CD8-positive, alpha-beta memory T cell (primary cell): ENCODE measurements around the gene TRIP12. TPM values are rescaled to one million over a fixed set of nuclear protein-coding genes. Genes with fewer than 3 reads are reported as not detected.

ENCODE experiments used
- CTCF ChIA-PET: fragments of 350-600 bp; sonication (Branson Sonifier 250); formaldehyde crosslinking; loops from one replicate; lab custom pipeline; 2021; ENCODE audit warnings: antibody characterized with exemption; lab: Charles Lee
- POLR2A ChIA-PET: fragments of 350-600 bp; sonication (Branson Sonifier 250); formaldehyde crosslinking; loops from one replicate; lab custom pipeline; 2021; ENCODE audit warnings: antibody characterized with exemption; lab: Charles Lee
- DNase-seq, 5 donors: peaks; one replicate each; pipeline versions ENCODE4 v3.0.0 to v3.0.0-alpha.2; 2020 to 2022; ENCODE audit warnings: mixed read lengths in 1 of 5
- H3K27ac ChIP-seq: one replicate; pipeline ENCODE4 v1.7.0; 2013; ENCODE audit warnings: low read depth, mild to moderate bottlenecking, low read length, moderate library complexity
- H3K27me3 ChIP-seq: 2 replicates; pipeline ENCODE4 v1.7.0; 2013; ENCODE audit warnings: low read length, mild to moderate bottlenecking; ENCODE audit not compliant: insufficient read depth, poor library complexity, severe bottlenecking
- H3K36me3 ChIP-seq: 2 replicates; pipeline ENCODE4 v1.7.0; 2013; ENCODE audit warnings: mild to moderate bottlenecking, low read length, moderate library complexity; ENCODE audit not compliant: insufficient read depth
- H3K4me1 ChIP-seq: 2 replicates; pipeline ENCODE4 v1.7.0; 2013; ENCODE audit warnings: mild to moderate bottlenecking, low read length, moderate library complexity; ENCODE audit not compliant: insufficient read depth
- H3K4me3 ChIP-seq: 2 replicates; pipeline ENCODE4 v1.7.0; 2013; ENCODE audit warnings: mild to moderate bottlenecking, low read length
- H3K9me3 ChIP-seq: 2 replicates; pipeline ENCODE4 v1.7.0; 2013; ENCODE audit warnings: mild to moderate bottlenecking, low read length
- H3K27ac Mint-ChIP-seq, 8 donors: one replicate each; pipeline ENCODE4 v1.8.0; 2020 to 2021; ENCODE audit warnings: mixed read lengths in 8 of 8, mild to moderate bottlenecking in 6 of 8, inconsistent platforms in 3 of 8, moderate library complexity in 3 of 8
- H3K27me3 Mint-ChIP-seq, 2 donors: one replicate each; pipeline ENCODE4 v1.8.0; 2020 to 2021; ENCODE audit warnings: mixed read lengths in 2 of 2, mild to moderate bottlenecking in 1 of 2, moderate library complexity in 1 of 2
- H3K36me3 Mint-ChIP-seq, 3 donors: one replicate each; pipeline ENCODE4 v1.8.0; 2020 to 2021; ENCODE audit warnings: mixed read lengths in 3 of 3, inconsistent platforms in 1 of 3, mild to moderate bottlenecking in 1 of 3
- H3K4me1 Mint-ChIP-seq, 3 donors: one replicate each; pipeline ENCODE4 v1.8.0; 2020 to 2021; ENCODE audit warnings: mixed read lengths in 3 of 3, inconsistent platforms in 1 of 3, mild to moderate bottlenecking in 1 of 3
- H3K4me3 Mint-ChIP-seq, 7 donors: one replicate each; pipeline ENCODE4 v1.8.0; 2020 to 2021; ENCODE audit warnings: mixed read lengths in 7 of 7, mild to moderate bottlenecking in 6 of 7, moderate library complexity in 4 of 7, inconsistent platforms in 2 of 7
- H3K9me3 Mint-ChIP-seq, 5 donors: one replicate each; pipeline ENCODE4 v1.8.0; 2020 to 2022; ENCODE audit warnings: mixed read lengths in 5 of 5, mild to moderate bottlenecking in 3 of 5, moderate library complexity in 2 of 5, inconsistent platforms in 1 of 5
- polyA plus RNA-seq: library from polyadenylated mRNA; unstranded; fragments of 300-500 nt; fragmentation: Illumina TruSeq; gene quantifications from one replicate; pipeline ENCODE4 v1.2.3, GENCODE V29; 2021
- total RNA-seq, 2 experiments: library from RNA; stranded (reverse); gene quantifications; one replicate each; pipeline ENCODE4 v1.2.3, GENCODE V29; 2021

Gene TRIP12
- total and polyA plus RNA-seq, 3 experiments from 2014 or later, result 42.0 to 269 (median 263) TPM

DNA sequence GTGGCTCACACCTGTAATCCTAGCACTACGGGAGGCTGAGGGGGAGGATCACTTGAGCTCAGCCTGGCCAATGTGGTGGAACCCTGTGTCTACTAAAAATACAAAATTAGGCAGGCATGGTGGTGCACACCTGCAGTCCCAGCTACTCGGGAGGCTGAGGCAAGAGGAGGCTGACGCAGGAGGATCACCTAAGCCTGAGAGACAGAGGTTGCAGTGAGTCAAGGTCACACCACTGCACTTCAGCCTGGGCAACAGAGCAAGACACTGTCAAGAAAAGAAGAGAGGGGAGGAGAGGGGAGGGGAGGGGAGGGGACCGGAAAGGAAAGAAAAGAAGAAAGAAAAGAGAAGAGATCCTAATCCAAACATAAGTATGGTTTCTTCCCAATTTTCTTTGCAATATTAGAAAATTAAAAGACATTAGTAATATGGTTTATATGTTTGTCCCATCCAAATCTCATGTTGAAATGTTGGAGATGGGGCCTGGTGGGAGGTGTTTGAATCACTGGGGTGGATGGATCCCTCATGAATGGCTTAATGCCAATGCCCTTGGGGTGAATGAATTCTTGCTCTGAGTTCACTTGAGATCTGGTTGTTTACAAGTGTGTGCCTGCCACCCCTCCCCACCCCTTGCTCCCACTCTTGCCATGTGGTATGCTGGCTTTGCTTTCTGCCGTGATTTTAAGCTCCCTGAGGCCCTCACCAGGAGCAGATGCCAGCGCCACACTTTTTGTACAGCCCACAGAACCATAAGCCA, 50.7 kb downstream of the TRIP12 start:
- Mint-ChIP-seq H3K4me3 (peak overlapping the region in 1 of 7 donors; percentile 6), H3K27me3 (no peaks in the 10 kb centered on the region), H3K9me3 (no peaks in the 10 kb centered on the region), H3K27ac (peak overlapping the region in 2 of 8 donors; percentile 52 to 62), H3K4me1 (peaks cover 62 to 87% (median 78%) of the 10 kb centered on the region in 3 donors), H3K36me3 (peaks cover 5 to 62% (median 23%) of the 10 kb centered on the region in 3 donors)
- Histone ChIP-seq H3K27me3 (no peaks in the 10 kb centered on the region), H3K4me3 (no peak overlapping the region), H3K36me3 (no peaks in the 10 kb centered on the region), H3K4me1 (peaks cover 28% of the 10 kb centered on the region), H3K27ac (no peak overlapping the region), H3K9me3 (no peaks in the 10 kb centered on the region)
- CTCF ChIA-PET, result no interaction called here
- no peak for DNase-seq
- POLR2A ChIA-PET, result no interaction called here

GRCh38 chr2:229869226-229869625, 52.6 kb downstream of the TRIP12 start:
- Mint-ChIP-seq H3K27me3 (no peaks in the 10 kb centered on the region), H3K36me3 (peaks cover 5 to 59% (median 22%) of the 10 kb centered on the region in 3 donors), H3K4me1 (peaks cover 58 to 84% (median 76%) of the 10 kb centered on the region in 3 donors), H3K9me3 (no peaks in the 10 kb centered on the region), H3K4me3 (no peak overlapping the region), H3K27ac (peak overlapping the region in 5 of 8 donors; percentile 1 to 73 (median 19))
- no peaks in the 10 kb centered on the region for H3K36me3 ChIP-seq
- no peak overlapping the region for H3K4me3 ChIP-seq
- no peaks in the 10 kb centered on the region for H3K9me3 ChIP-seq
- H3K27ac ChIP-seq, result no peak overlapping the region
- ChIA-PET POLR2A (no interaction called here), CTCF (no interaction called here)
- peaks cover 34% of the 10 kb centered on the region for H3K4me1 ChIP-seq
- DNase-seq, result no peak
- no peaks in the 10 kb centered on the region for H3K27me3 ChIP-seq

DNA sequence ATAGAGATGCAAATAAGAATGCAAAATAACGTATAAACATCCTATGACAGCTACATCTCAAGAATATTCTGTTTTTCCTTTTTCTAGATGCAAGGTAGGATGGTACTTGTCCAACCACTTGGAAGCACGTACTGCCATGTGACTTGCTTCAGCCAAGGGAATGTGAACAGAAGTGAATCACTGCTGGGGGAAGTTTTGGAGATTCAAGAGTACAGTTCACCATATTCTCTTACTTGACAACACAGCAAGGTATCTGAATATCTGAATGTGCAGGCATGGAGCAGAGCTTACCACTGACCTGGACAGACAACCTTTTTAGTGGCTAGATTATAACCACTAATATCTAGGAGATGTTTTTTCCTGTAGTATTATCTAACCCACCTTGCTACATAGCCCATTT, 53.0 kb downstream of the TRIP12 start:
- ChIA-PET POLR2A (no interaction called here), CTCF (no interaction called here)
- Histone ChIP-seq H3K27ac (no peak overlapping the region), H3K4me1 (peaks cover 34% of the 10 kb centered on the region), H3K36me3 (no peaks in the 10 kb centered on the region), H3K27me3 (no peaks in the 10 kb centered on the region), H3K9me3 (no peaks in the 10 kb centered on the region), H3K4me3 (no peak overlapping the region)
- H3K4me1 Mint-ChIP-seq, result peaks cover 57 to 84% (median 76%) of the 10 kb centered on the region in 3 donors
- no peaks in the 10 kb centered on the region for H3K27me3 Mint-ChIP-seq
- peak overlapping the region in 3 of 8 donors; percentile 1 to 73 (median 26) for H3K27ac Mint-ChIP-seq
- H3K36me3 Mint-ChIP-seq, result peaks cover 5 to 58% (median 23%) of the 10 kb centered on the region in 3 donors
- H3K4me3 Mint-ChIP-seq, result no peak overlapping the region
- no peaks in the 10 kb centered on the region for H3K9me3 Mint-ChIP-seq
- DNase-seq, result no peak

DNA sequence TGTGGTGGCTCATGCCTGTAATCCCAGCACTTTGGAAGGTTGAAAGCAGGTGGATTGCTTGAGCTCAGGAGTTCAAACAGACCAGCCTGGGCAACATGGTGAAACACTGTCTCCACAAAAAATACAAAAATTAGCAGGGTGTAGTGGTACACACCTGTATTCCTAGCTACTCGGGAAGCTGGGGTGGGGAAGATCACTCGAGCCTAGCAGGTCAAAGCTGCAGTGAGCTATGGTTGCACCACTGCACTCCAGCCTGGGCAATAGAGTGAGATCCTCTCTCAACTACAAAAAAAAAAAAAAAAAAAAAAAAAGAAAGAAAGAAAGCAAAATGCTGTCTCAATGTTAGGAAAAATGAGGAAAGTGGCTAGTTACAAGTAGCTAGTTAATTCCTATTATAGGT, 56.8 kb downstream of the TRIP12 start:
- CTCF ChIA-PET, result interaction anchor here (1.4 kb wide), 1 partner anchor 57 kb away, joined by 3 read pairs; the partner anchor contains the start of gene TRIP12
- no peak for DNase-seq
- H3K9me3 ChIP-seq, result no peaks in the 10 kb centered on the region
- no peaks in the 10 kb centered on the region for H3K36me3 ChIP-seq
- Mint-ChIP-seq H3K4me3 (no peak overlapping the region), H3K36me3 (peaks cover 1 to 38% (median 8%) of the 10 kb centered on the region in 3 donors), H3K27me3 (no peaks in the 10 kb centered on the region), H3K27ac (peak overlapping the region in 4 of 8 donors; percentile 3 to 52 (median 40)), H3K4me1 (peaks cover 53 to 77% (median 73%) of the 10 kb centered on the region in 3 donors), H3K9me3 (no peaks in the 10 kb centered on the region)
- H3K4me3 ChIP-seq, result no peak overlapping the region
- no peaks in the 10 kb centered on the region for H3K27me3 ChIP-seq
- peaks cover 20% of the 10 kb centered on the region for H3K4me1 ChIP-seq
- H3K27ac ChIP-seq, result no peak overlapping the region
- POLR2A ChIA-PET, result no interaction called here

DNA sequence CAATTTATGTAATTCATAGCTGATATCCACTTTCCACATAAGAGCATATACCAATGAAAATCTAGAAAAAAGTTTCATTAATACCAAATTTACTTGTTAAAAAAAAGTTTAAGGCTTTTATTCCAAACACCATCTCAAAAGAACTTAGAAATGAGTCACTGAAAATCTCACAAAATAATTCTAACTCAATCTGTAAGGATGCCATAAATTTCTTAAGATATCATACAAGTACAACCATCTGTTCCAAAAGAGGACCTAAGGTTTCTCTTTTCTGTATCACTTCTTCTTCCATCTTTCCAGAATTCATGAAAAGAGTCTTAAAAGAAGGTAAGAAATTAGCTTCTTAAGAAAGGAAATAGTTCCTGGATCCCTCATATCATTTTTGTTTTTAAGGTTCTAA, 60.4 kb downstream of the TRIP12 start:
- H3K4me3 Mint-ChIP-seq, result no peak overlapping the region

DNA sequence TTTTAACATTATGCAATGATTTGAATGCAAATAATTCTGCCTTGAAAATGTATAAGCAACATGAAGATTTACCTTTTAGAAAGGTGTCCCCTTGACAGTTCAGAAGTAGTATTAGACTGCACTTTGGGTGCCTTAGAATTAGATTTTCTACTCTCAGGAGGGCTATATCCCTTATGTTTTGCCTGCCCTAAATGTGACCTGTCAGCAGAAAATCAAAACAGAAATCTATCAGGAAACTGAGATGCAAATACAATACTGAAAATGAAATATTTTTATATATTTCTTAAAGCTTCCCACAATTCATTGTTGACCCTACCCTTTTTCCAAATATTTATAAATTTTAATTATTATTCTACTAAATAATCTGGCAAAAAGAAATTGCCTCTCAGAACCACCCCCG, 61.5 kb downstream of the TRIP12 start:
- H3K27me3 ChIP-seq, result no peaks in the 10 kb centered on the region
- no peaks in the 10 kb centered on the region for H3K9me3 ChIP-seq
- no peak overlapping the region for H3K4me3 ChIP-seq
- peaks cover 0 to 46% (median 16%) of the 10 kb centered on the region in 3 donors for H3K36me3 Mint-ChIP-seq
- CTCF ChIA-PET, result no interaction called here
- no peak overlapping the region for H3K27ac ChIP-seq
- H3K4me3 Mint-ChIP-seq, result no peak overlapping the region
- no peak for DNase-seq
- POLR2A ChIA-PET, result no interaction called here
- H3K4me1 Mint-ChIP-seq, result peaks cover 40 to 73% (median 68%) of the 10 kb centered on the region in 3 donors
- no peaks in the 10 kb centered on the region for H3K27me3 Mint-ChIP-seq
- H3K9me3 Mint-ChIP-seq, result no peaks in the 10 kb centered on the region
- H3K36me3 ChIP-seq, result peaks cover 17% of the 10 kb centered on the region
- H3K27ac Mint-ChIP-seq, result peak overlapping the region in 1 of 8 donors; percentile 22
- peaks cover 6% of the 10 kb centered on the region for H3K4me1 ChIP-seq

More for the DNA sequence above, 60.4 kb downstream of the TRIP12 start:
- Histone ChIP-seq H3K9me3 (no peaks in the 10 kb centered on the region), H3K4me3 (no peak overlapping the region), H3K4me1 (peaks cover 6% of the 10 kb centered on the region), H3K36me3 (peaks cover 9% of the 10 kb centered on the region), H3K27ac (no peak overlapping the region), H3K27me3 (no peaks in the 10 kb centered on the region)
- Mint-ChIP-seq H3K4me1 (peaks cover 40 to 72% (median 63%) of the 10 kb centered on the region in 3 donors), H3K27me3 (no peaks in the 10 kb centered on the region), H3K27ac (peak overlapping the region in 3 of 8 donors; percentile 2 to 58 (median 32)), H3K9me3 (no peaks in the 10 kb centered on the region), H3K36me3 (peaks cover 0 to 42% (median 14%) of the 10 kb centered on the region in 3 donors)
- POLR2A ChIA-PET, result no interaction called here
- CTCF ChIA-PET, result interaction anchor here (1.5 kb wide), 1 partner anchor 61 kb away, joined by 3 read pairs; no protein-coding TSS in a partner anchor
- DNase-seq, result no peak

GRCh38 chr2:229858351-229858750, 63.5 kb downstream of the TRIP12 start:
- H3K27ac ChIP-seq, result no peak overlapping the region
- peaks cover 21% of the 10 kb centered on the region for H3K36me3 ChIP-seq
- H3K4me1 ChIP-seq, result peaks cover 3% of the 10 kb centered on the region
- Mint-ChIP-seq H3K27me3 (no peaks in the 10 kb centered on the region), H3K36me3 (peaks cover 0 to 49% (median 19%) of the 10 kb centered on the region in 3 donors), H3K4me1 (peaks cover 35 to 76% (median 67%) of the 10 kb centered on the region in 3 donors), H3K27ac (peak overlapping the region in 5 of 8 donors; percentile 17 to 86 (median 43)), H3K9me3 (no peaks in the 10 kb centered on the region), H3K4me3 (no peak overlapping the region)
- H3K9me3 ChIP-seq, result no peaks in the 10 kb centered on the region
- DNase-seq, result no peak
- ChIA-PET CTCF (no interaction called here), POLR2A (no interaction called here)
- H3K27me3 ChIP-seq, result no peaks in the 10 kb centered on the region
- no peak overlapping the region for H3K4me3 ChIP-seq

- Histone ChIP-seq H3K27ac (no peak overlapping the region), H3K9me3 (no peaks in the 10 kb centered on the region), H3K4me1 (peaks cover 3% of the 10 kb centered on the region), H3K27me3 (no peaks in the 10 kb centered on the region), H3K36me3 (peaks cover 21% of the 10 kb centered on the region), H3K4me3 (no peak overlapping the region)
- ChIA-PET POLR2A (interaction anchor here (0.6 kb wide), 1 partner anchor 9 kb away, joined by 3 read pairs; no protein-coding TSS in a partner anchor), CTCF (interaction anchor here (2.0 kb wide), 1 partner anchor 9 kb away, joined by 5 read pairs; no protein-coding TSS in a partner anchor)
- Mint-ChIP-seq H3K27me3 (no peaks in the 10 kb centered on the region), H3K4me1 (peaks cover 39 to 81% (median 72%) of the 10 kb centered on the region in 3 donors), H3K9me3 (no peaks in the 10 kb centered on the region), H3K36me3 (peaks cover 0 to 48% (median 19%) of the 10 kb centered on the region in 3 donors), H3K27ac (peak overlapping the region in 5 of 8 donors; percentile 6 to 70 (median 58)), H3K4me3 (no peak overlapping the region)
- DNase-seq, result no peak
Measured at GRCh38 chr2:229857634-229858033, 64.2 kb downstream of the TRIP12 start.
